ENCODE measurements around the gene MTG2. TPM values are rescaled to one million over a fixed set of nuclear protein-coding genes. Genes with fewer than 3 reads are reported as not detected.

The MTG2 gene
- total RNA-seq, 1 donor from 2014 or later: 31.5 TPM

DNA sequence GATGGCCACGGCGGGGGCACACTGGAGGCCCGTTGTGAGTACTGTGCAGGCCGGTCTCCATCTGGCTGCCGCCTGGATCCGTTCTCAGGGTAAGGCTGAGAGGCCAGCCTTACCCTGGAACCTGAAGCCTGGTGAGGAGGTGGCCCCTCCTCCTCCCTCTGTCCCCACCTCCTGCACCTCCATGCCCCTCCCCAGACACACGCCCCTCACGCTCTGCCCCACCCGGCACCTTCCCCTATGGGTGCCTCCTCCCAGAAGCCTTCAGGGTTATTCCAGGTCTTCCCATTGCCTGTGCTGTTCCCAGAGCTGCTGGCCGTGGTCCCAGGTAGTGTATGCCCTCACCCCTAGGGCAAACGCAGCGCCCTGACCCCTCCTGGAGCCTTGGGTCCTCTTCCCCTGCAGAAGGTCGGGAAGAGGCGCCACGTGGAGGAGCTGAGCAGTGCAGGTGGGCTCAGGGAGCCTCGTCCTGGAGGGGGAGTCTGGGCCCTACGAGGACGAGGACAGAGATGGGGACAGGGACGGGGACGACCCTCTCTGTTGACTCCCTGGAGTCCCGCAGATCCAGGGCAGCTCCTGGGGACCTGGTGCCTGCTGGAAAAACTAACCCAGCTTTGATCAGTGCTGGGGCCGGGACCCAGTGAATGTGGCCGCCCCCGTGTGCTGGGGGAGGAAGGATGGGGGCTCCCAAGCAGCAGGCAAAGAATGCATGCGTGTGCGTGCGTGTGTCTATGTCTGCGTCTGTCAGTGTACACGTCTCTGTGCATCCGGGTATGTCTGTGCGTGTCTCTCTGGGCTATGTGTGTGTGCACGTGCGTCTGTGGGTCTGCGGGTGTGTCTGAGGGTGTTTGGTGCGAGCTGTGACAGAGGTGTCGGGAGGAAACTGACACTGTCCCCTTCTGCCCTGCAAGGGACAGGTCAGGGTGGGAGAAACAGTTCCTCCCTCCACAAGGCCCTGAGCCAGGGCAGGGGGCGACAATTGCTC is 45.4 kb downstream of the MTG2 start:
- Histone ChIP-seq H3K4me2 (ENCODE audit: low read length) (no peak overlapping the region), H3K9ac (ENCODE audit: low read length) (no peak overlapping the region), H3K4me3 (ENCODE audit: insufficient read depth, low read depth, low read length) (no peak overlapping the region), H3K36me3 (ENCODE audit: insufficient read depth, low read length) (no peaks in the 10 kb centered on the region), H2AFZ (ENCODE audit: low read depth, low read length) (no peak overlapping the region), H3K4me1 (ENCODE audit: insufficient read depth, low read length) (no peaks in the 10 kb centered on the region), H3K27ac (ENCODE audit: low read depth, low read length) (no peak overlapping the region), H3K27me3 (ENCODE audit: insufficient read depth, low read length) (peaks cover 9% of the 10 kb centered on the region), H3K79me2 (ENCODE audit: insufficient read depth, low read length) (no peaks in the 10 kb centered on the region), H4K20me1 (ENCODE audit: insufficient read depth, low read length) (no peaks in the 10 kb centered on the region), H3K9me3 (ENCODE audit: insufficient read depth, low read depth, low read length) (peaks cover 2% of the 10 kb centered on the region)
- peaks cover 41% of the 10 kb centered on the region for H3K27me3 Mint-ChIP-seq (ENCODE audit: low read depth, unreplicated experiment)
- DNase-seq (ENCODE audit: low read depth) (no peak), FAIRE-seq (no peak)
- no peak for TF ChIP-seq EZH2 (IDR thresholded peaks at IDR 0.05; ENCODE audit: insufficient read depth, low read length)
- TF ChIP-seq, protein P1, sequence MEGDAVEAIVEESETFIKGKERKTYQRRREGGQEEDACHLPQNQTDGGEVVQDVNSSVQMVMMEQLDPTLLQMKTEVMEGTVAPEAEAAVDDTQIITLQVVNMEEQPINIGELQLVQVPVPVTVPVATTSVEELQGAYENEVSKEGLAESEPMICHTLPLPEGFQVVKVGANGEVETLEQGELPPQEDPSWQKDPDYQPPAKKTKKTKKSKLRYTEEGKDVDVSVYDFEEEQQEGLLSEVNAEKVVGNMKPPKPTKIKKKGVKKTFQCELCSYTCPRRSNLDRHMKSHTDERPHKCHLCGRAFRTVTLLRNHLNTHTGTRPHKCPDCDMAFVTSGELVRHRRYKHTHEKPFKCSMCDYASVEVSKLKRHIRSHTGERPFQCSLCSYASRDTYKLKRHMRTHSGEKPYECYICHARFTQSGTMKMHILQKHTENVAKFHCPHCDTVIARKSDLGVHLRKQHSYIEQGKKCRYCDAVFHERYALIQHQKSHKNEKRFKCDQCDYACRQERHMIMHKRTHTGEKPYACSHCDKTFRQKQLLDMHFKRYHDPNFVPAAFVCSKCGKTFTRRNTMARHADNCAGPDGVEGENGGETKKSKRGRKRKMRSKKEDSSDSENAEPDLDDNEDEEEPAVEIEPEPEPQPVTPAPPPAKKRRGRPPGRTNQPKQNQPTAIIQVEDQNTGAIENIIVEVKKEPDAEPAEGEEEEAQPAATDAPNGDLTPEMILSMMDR (IDR thresholded peaks at IDR 0.05; ENCODE audit: insufficient read depth, low read depth, low read length): no peak
- H3K27ac Mint-ChIP-seq (ENCODE audit: unreplicated experiment): no peak overlapping the region
- no peak overlapping the region for H3K4me3 Mint-ChIP-seq (ENCODE audit: unreplicated experiment)
- no peaks in the 10 kb centered on the region for H3K36me3 Mint-ChIP-seq (ENCODE audit: low read depth, unreplicated experiment)
- H3K9me3 Mint-ChIP-seq (ENCODE audit: unreplicated experiment): peaks cover 2% of the 10 kb centered on the region
- no peaks in the 10 kb centered on the region for H3K4me1 Mint-ChIP-seq (ENCODE audit: low read depth, unreplicated experiment)

DNA sequence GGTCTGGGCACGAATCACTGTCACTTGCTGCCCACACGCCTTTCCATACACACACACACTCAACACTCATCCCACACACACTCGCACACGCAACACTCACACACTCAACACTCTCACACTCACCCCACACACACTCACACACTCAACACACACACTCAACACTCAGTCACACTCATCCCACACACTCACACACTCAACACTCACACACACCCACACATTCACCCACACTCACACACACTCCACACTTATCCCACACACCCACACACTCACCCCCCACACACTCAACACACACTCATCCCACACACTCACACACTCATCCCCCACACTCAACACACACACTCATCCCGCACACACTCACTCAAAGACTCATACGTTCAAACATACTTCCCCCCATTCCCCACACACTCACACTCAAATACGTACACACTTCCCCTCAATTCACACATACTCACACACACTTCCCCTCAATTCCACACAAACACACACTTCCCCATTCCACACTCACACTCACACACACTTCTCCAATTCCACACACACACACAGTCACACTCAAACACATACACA is 46.2 kb downstream of the MTG2 start:
- Histone ChIP-seq H3K79me2 (ENCODE audit: insufficient read depth, low read length) (no peaks in the 10 kb centered on the region), H3K9me3 (ENCODE audit: insufficient read depth, low read depth, low read length) (peaks cover 5% of the 10 kb centered on the region), H3K4me1 (ENCODE audit: insufficient read depth, low read length) (no peaks in the 10 kb centered on the region), H3K9ac (ENCODE audit: low read length) (no peak overlapping the region), H3K27ac (ENCODE audit: low read depth, low read length) (no peak overlapping the region), H4K20me1 (ENCODE audit: insufficient read depth, low read length) (no peaks in the 10 kb centered on the region), H2AFZ (ENCODE audit: low read depth, low read length) (no peak overlapping the region), H3K27me3 (ENCODE audit: insufficient read depth, low read length) (peaks cover 9% of the 10 kb centered on the region), H3K4me2 (ENCODE audit: low read length) (no peak overlapping the region), H3K36me3 (ENCODE audit: insufficient read depth, low read length) (no peaks in the 10 kb centered on the region), H3K4me3 (ENCODE audit: insufficient read depth, low read depth, low read length) (no peak overlapping the region)
- Mint-ChIP-seq H3K36me3 (ENCODE audit: low read depth, unreplicated experiment) (no peaks in the 10 kb centered on the region), H3K4me3 (ENCODE audit: unreplicated experiment) (no peak overlapping the region), H3K9me3 (ENCODE audit: unreplicated experiment) (peaks cover 5% of the 10 kb centered on the region), H3K27me3 (ENCODE audit: low read depth, unreplicated experiment) (peaks cover 40% of the 10 kb centered on the region), H3K4me1 (ENCODE audit: low read depth, unreplicated experiment) (no peaks in the 10 kb centered on the region), H3K27ac (ENCODE audit: unreplicated experiment) (no peak overlapping the region)
- TF ChIP-seq, protein P1 (IDR thresholded peaks at IDR 0.05; ENCODE audit: insufficient read depth, low read depth, low read length): no peak
- TF ChIP-seq EZH2 (IDR thresholded peaks at IDR 0.05; ENCODE audit: insufficient read depth, low read length): no peak
- FAIRE-seq (no peak), DNase-seq (ENCODE audit: low read depth) (no peak)

All from astrocyte (in vitro differentiated cells and primary cell).